Sigmoid colon (tissue), 7 donors: ENCODE data around the gene SKOR1. TPM values are rescaled to one million over a fixed set of nuclear protein-coding genes. Genes with fewer than 3 reads are reported as not detected.

Experiments
- DNase-seq: peaks from one replicate; pipeline ENCODE4 v3.0.0-alpha.2; 2019
- H3K27ac ChIP-seq, 4 donors: fragments of 200-600 bp; sonication (generic); one replicate each; pipeline ENCODE4 v1.5.1; 2016 to 2019; ENCODE audit warnings: mild to moderate bottlenecking in 1 of 4
- H3K27me3 ChIP-seq, 3 donors: fragments of 200-600 bp; sonication (generic); one replicate each; pipeline ENCODE4 v1.5.1; 2019; ENCODE audit warnings: mild to moderate bottlenecking in 1 of 3
- H3K36me3 ChIP-seq, 4 donors: fragments of 200-600 bp; sonication (generic); one replicate each; pipeline ENCODE4 v1.5.1; 2016 to 2019
- H3K4me1 ChIP-seq, 4 donors: fragments of 200-600 bp; sonication (generic); one replicate each; pipeline ENCODE4 v1.5.1; 2017 to 2019
- H3K4me3 ChIP-seq, 4 donors: fragments of 200-600 bp; sonication (generic); one replicate each; pipeline ENCODE4 v1.5.1; 2017 to 2019; ENCODE audit warnings: mild to moderate bottlenecking in 2 of 4, moderate library complexity in 1 of 4
- H3K9me3 ChIP-seq, 4 donors: fragments of 200-600 bp in 3 of 4; sonication (generic) in 3 of 4; one replicate each; pipeline versions ENCODE4 v1.5.1 to v1.6.1; 2013 to 2019
- EP300 ChIP-seq, 4 donors: sonication (generic); formaldehyde crosslinking; IDR thresholded peaks; one replicate each; pipeline ENCODE4 v1.6.1; 2017; ENCODE audit warnings: antibody characterized with exemption in 4 of 4
- POLR2A ChIP-seq, 2 donors: fragments of 450-650 bp; IDR thresholded peaks; one replicate each; pipeline ENCODE4 v1.6.1; 2016; ENCODE audit warnings: antibody characterized with exemption in 2 of 2, mild to moderate bottlenecking in 2 of 2, moderate library complexity in 2 of 2
- POLR2AphosphoS5 ChIP-seq, 4 donors: sonication (generic); formaldehyde crosslinking; IDR thresholded peaks; one replicate each; pipeline ENCODE4 v1.6.1; 2017; ENCODE audit warnings: antibody characterized with exemption in 4 of 4
- WGBS, 2 donors: extraction: QIAGEN DNeasy Blood & Tissue Kit; methylation state at CpG; one replicate each; pipeline ENCODE4 v1.1.7; 2013; 5-methylcytosine and 5-hydroxymethylcytosine counted together
- intact Hi-C: fragments of 100-400 bp; cut with DNase I; formaldehyde crosslinking; loops from one replicate; pipeline ENCODE4 v1.15.1; 2023
- polyA plus RNA-seq, 3 donors: library from polyadenylated mRNA; stranded (reverse); fragments of 200-250 nt; gene quantifications; one replicate each; pipeline ENCODE4 v1.2.3, GENCODE V29; 2013
- total RNA-seq, 4 donors: library from RNA; depleted of rRNA; stranded (reverse); fragments of >200 nt; gene quantifications; one replicate each; pipeline ENCODE4 v1.1.0, GENCODE V29; 2016
- TF ChIP-seq, protein P1 (sequence below), 4 experiments: fragments of 450-650 bp in 3 of 4; fragments of 200-600 bp in 1 of 4; IDR thresholded peaks; one replicate each; pipeline ENCODE4 v1.5.1; 2016 to 2019; ENCODE audit warnings: antibody characterized with exemption in 4 of 4, mild to moderate bottlenecking in 3 of 4, moderate library complexity in 2 of 4
- donor health status: healthy with polysubstance abuse.
- donor health status: Bipolar disorder and iron deficiency.
- donor health status: healthy.

SKOR1 gene
- total and polyA plus RNA-seq, 7 donors = 0.25 to 1.6 (median 1.0) TPM; not detected in 3

DNA sequence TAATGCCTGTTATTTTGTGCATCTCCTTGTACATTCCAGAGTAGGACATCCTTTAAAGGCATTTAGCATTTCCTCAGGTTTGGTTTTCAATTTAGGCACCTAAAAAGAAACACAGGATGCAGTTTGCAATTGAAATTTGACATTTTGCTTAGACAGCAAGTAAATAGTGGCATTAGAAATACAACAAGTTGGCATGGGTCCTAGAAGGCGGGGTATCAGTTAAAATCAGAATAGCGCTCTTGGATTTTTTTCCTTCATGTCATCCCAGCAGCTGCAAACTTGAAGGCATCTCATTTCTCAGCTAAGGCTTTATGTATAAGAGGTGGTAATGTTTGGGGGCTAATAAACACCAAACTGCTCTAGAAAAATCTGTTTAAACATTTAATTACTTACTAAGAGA is 47.5 kb upstream of the SKOR1 start:
- H3K4me3 ChIP-seq = no peak overlapping the region
- no peaks in the 10 kb centered on the region for H3K27me3 ChIP-seq
- no peak overlapping the region for H3K27ac ChIP-seq
- intact Hi-C loops = no loop called here
- no peaks in the 10 kb centered on the region for H3K9me3 ChIP-seq
- WGBS, 2 donors = 85 to 90% methylated on average over 2 of the region's 2 CpGs
- TF ChIP-seq POLR2A (IDR thresholded peaks at IDR 0.05) (no peak), EP300 (IDR thresholded peaks at IDR 0.05) (no peak), POLR2AphosphoS5 (IDR thresholded peaks at IDR 0.05) (no peak)
- TF ChIP-seq, protein P1, sequence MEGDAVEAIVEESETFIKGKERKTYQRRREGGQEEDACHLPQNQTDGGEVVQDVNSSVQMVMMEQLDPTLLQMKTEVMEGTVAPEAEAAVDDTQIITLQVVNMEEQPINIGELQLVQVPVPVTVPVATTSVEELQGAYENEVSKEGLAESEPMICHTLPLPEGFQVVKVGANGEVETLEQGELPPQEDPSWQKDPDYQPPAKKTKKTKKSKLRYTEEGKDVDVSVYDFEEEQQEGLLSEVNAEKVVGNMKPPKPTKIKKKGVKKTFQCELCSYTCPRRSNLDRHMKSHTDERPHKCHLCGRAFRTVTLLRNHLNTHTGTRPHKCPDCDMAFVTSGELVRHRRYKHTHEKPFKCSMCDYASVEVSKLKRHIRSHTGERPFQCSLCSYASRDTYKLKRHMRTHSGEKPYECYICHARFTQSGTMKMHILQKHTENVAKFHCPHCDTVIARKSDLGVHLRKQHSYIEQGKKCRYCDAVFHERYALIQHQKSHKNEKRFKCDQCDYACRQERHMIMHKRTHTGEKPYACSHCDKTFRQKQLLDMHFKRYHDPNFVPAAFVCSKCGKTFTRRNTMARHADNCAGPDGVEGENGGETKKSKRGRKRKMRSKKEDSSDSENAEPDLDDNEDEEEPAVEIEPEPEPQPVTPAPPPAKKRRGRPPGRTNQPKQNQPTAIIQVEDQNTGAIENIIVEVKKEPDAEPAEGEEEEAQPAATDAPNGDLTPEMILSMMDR (IDR thresholded peaks at IDR 0.05) = no peak
- no peaks in the 10 kb centered on the region for H3K4me1 ChIP-seq
- DNase-seq = no peak
- H3K36me3 ChIP-seq = peaks cover 0 to 9% (median 0%) of the 10 kb centered on the region in 4 donors

DNA sequence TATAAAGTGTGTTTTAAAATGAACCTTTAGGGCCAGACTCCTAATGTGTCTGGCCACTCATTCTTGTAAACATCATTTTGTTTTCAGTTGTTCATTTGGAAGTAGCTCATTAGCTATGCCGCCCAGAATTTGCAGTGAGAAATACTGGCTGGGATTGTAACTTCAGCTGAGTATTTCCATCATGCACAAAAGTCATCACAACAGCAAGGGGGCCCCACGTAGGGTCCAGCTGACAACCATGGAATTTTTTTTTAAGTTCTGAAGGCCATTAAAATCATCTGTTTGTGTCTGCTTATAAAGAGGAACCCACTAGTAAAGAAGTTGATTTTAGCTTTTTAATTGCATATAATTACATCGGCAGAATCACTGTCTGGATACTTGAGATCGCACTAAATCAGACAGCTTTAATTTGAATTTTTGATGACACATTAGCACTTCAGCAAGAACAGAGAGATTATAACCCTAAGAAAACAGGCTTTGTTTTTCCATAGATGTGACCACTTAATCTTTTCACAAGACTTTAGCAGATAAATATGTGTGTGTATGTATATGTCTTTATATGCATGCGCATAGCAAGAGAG is 46.3 kb upstream of the SKOR1 start:
- WGBS, 2 donors = 85 to 91% methylated on average over 5 of the region's 5 CpGs
- H3K27me3 ChIP-seq = no peaks in the 10 kb centered on the region
- H3K4me3 ChIP-seq = no peak overlapping the region
- TF ChIP-seq, protein P1 (IDR thresholded peaks at IDR 0.05) = no peak
- TF ChIP-seq POLR2AphosphoS5 (IDR thresholded peaks at IDR 0.05) (no peak), POLR2A (IDR thresholded peaks at IDR 0.05) (no peak), EP300 (IDR thresholded peaks at IDR 0.05) (no peak)
- no peaks in the 10 kb centered on the region for H3K4me1 ChIP-seq
- H3K9me3 ChIP-seq = no peaks in the 10 kb centered on the region
- intact Hi-C loops = no loop called here
- DNase-seq = no peak
- peaks cover 0 to 10% (median 0%) of the 10 kb centered on the region in 4 donors for H3K36me3 ChIP-seq
- H3K27ac ChIP-seq = no peak overlapping the region

DNA sequence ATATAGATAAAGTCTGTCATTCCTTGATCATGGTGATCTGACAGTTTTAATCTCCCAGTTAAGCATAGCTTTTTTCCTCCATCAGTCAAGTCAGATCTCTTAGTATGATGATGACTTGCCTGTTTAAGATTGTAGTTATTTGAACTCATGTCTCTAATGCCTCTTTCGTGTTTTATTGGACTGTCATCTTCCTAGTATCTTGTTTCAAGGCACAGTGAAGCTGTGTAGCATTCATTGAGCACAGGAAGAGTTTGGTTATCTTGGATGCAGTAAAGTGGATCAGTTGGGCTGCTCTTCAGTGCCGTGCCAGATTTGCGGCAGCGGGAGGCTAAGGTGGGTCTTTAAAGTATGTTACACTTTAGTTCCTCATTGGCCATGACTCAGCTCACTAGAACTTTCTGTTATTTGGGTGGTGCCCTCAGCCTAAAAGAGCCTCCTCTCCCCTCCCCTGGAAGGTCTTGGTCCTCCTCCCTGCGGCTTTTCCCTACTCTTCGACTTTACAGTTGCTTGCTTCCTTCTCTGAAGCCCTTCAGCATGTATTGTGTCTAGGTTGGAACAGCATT is 45.7 kb upstream of the SKOR1 start:
- Histone ChIP-seq H3K36me3 (peaks cover 0 to 4% (median 0%) of the 10 kb centered on the region in 4 donors), H3K4me1 (no peaks in the 10 kb centered on the region), H3K9me3 (no peaks in the 10 kb centered on the region), H3K27me3 (no peaks in the 10 kb centered on the region), H3K4me3 (no peak overlapping the region), H3K27ac (no peak overlapping the region)
- WGBS, 2 donors = 60 to 91% methylated on average over 6 of the region's 6 CpGs
- intact Hi-C loops = no loop called here
- DNase-seq = no peak
- TF ChIP-seq, protein P1 (IDR thresholded peaks at IDR 0.05) = no peak
- TF ChIP-seq EP300 (IDR thresholded peaks at IDR 0.05) = no peak
- TF ChIP-seq POLR2A (IDR thresholded peaks at IDR 0.05) = no peak
- TF ChIP-seq POLR2AphosphoS5 (IDR thresholded peaks at IDR 0.05) = no peak

DNA sequence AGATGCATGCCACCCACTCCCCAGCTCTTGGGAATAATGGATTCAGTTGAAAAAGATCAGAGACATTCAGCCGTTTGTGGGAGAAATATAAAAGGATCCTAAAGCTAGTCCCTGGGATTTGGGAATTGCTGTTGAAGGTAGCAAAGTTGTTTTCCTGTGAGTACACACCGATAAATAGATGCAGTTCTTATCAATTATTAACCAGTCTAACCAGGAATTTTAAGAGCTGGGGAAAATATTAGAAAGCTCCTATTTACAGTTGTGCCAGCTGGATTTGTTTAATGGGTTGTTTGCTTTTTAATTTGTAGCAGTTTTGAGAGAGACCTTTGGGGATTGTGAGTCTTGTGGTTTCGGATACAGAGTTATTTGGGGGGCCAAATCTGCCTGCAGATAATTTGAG is 44.2 kb upstream of the SKOR1 start:
- intact Hi-C loops = no loop called here
- H3K4me3 ChIP-seq = no peak overlapping the region
- no peaks in the 10 kb centered on the region for H3K9me3 ChIP-seq
- H3K4me1 ChIP-seq = no peaks in the 10 kb centered on the region
- WGBS, 2 donors = 82 to 94% methylated on average over 3 of the region's 3 CpGs
- no peak for DNase-seq
- no peaks in the 10 kb centered on the region for H3K27me3 ChIP-seq
- peaks cover 0 to 4% (median 0%) of the 10 kb centered on the region in 4 donors for H3K36me3 ChIP-seq
- TF ChIP-seq, protein P1 (IDR thresholded peaks at IDR 0.05) = no peak
- TF ChIP-seq EP300 (IDR thresholded peaks at IDR 0.05) (no peak), POLR2AphosphoS5 (IDR thresholded peaks at IDR 0.05) (no peak), POLR2A (IDR thresholded peaks at IDR 0.05) (no peak)
- no peak overlapping the region for H3K27ac ChIP-seq
